CD4-positive, alpha-beta memory T cell (primary cell): Measurements from ENCODE around the gene FOXB1. TPM values are rescaled to one million over a fixed set of nuclear protein-coding genes. Genes with fewer than 3 reads are reported as not detected.

Experiments
- CTCF ChIA-PET: fragments of 350-600 bp; sonication (Branson Sonifier 250); formaldehyde crosslinking; loops from one replicate; lab custom pipeline; 2021; ENCODE audit warnings: inconsistent platforms; ENCODE audit not compliant: partially characterized antibody; lab: Charles Lee
- POLR2A ChIA-PET: fragments of 350-600 bp; sonication (Branson Sonifier 250); formaldehyde crosslinking; loops from one replicate; lab custom pipeline; 2021; ENCODE audit not compliant: partially characterized antibody; lab: Charles Lee
- DNase-seq, 5 donors: peaks; one replicate each; pipeline versions ENCODE4 v3.0.0 to v3.0.0-alpha.2; 2020 to 2022; ENCODE audit warnings: mixed read lengths in 1 of 5
- H3K27ac ChIP-seq: one replicate; pipeline ENCODE4 v1.7.0; 2013; ENCODE audit warnings: low read depth, low read length
- H3K27me3 ChIP-seq: 2 replicates; pipeline ENCODE4 v1.7.0; 2013; ENCODE audit warnings: mild to moderate bottlenecking, low read length, moderate library complexity; ENCODE audit not compliant: insufficient read depth
- H3K36me3 ChIP-seq: 2 replicates; pipeline ENCODE4 v1.7.0; 2013; ENCODE audit warnings: mild to moderate bottlenecking, low read length, moderate library complexity; ENCODE audit not compliant: insufficient read depth
- H3K4me1 ChIP-seq: 2 replicates; pipeline ENCODE4 v1.7.0; 2013; ENCODE audit warnings: mild to moderate bottlenecking, low read length, moderate library complexity; ENCODE audit not compliant: insufficient read depth
- H3K4me3 ChIP-seq, 2 donors: one replicate each; pipeline ENCODE4 v1.7.0; 2013; ENCODE audit warnings: low read length in 2 of 2, mild to moderate bottlenecking in 1 of 2
- H3K9me3 ChIP-seq, 2 donors: one replicate each; pipeline ENCODE4 v1.7.0; 2013; ENCODE audit warnings: low read length in 2 of 2, control low read depth in 1 of 2; ENCODE audit not compliant: control insufficient read depth in 1 of 2
- H3K27ac Mint-ChIP-seq, 7 donors: one replicate each; pipeline ENCODE4 v1.8.0; 2020 to 2021; ENCODE audit warnings: mixed read lengths in 7 of 7, mild to moderate bottlenecking in 6 of 7, inconsistent platforms in 3 of 7, moderate library complexity in 3 of 7
- H3K27me3 Mint-ChIP-seq, 2 donors: one replicate each; pipeline ENCODE4 v1.8.0; 2020 to 2021; ENCODE audit warnings: mixed read lengths in 2 of 2
- H3K36me3 Mint-ChIP-seq, 2 donors: one replicate each; pipeline ENCODE4 v1.8.0; 2020 to 2021; ENCODE audit warnings: mixed read lengths in 2 of 2, inconsistent platforms in 1 of 2, mild to moderate bottlenecking in 1 of 2
- H3K4me1 Mint-ChIP-seq, 4 donors: one replicate each; pipeline ENCODE4 v1.8.0; 2020 to 2021; ENCODE audit warnings: mixed read lengths in 4 of 4, mild to moderate bottlenecking in 1 of 4
- H3K4me3 Mint-ChIP-seq, 8 donors: one replicate each; pipeline ENCODE4 v1.8.0; 2020 to 2021; ENCODE audit warnings: mixed read lengths in 8 of 8, mild to moderate bottlenecking in 7 of 8, moderate library complexity in 6 of 8, inconsistent platforms in 3 of 8
- H3K9me3 Mint-ChIP-seq, 8 donors: one replicate each; pipeline ENCODE4 v1.8.0; 2020 to 2021; ENCODE audit warnings: mixed read lengths in 8 of 8, mild to moderate bottlenecking in 5 of 8, inconsistent platforms in 3 of 8, moderate library complexity in 1 of 8
- intact Hi-C: fragments of 100-400 bp; cut with micrococcal nuclease; formaldehyde crosslinking; loops from one replicate; pipeline ENCODE4 v1.15.1; 2023
- polyA plus RNA-seq, 2 donors: library from polyadenylated mRNA; unstranded; fragments of 300-500 nt; fragmentation: Illumina TruSeq; gene quantifications; one replicate each; pipeline ENCODE4 v1.2.3, GENCODE V29; 2021
- total RNA-seq, 2 experiments: library from RNA; stranded (reverse); gene quantifications; one replicate each; pipeline ENCODE4 v1.2.3, GENCODE V29; 2021

Gene FOXB1
- total and polyA plus RNA-seq, 4 experiments from 2014 or later = 0.14 TPM; not detected in 2

GRCh38 chr15:60017538-60018520, 13.7 kb downstream of the FOXB1 start:
- H3K27me3 ChIP-seq = peaks cover 4% of the 10 kb centered on the region
- no peak overlapping the region for H3K4me3 ChIP-seq
- H3K27ac ChIP-seq = no peak overlapping the region
- no peak for DNase-seq
- H3K9me3 ChIP-seq = no peaks in the 10 kb centered on the region
- CTCF ChIA-PET = no interaction called here
- H3K4me1 Mint-ChIP-seq = peaks cover 10 to 13% (median 12%) of the 10 kb centered on the region in 4 donors
- peaks cover 0 to 15% (median 9%) of the 10 kb centered on the region in 8 donors for H3K9me3 Mint-ChIP-seq
- peaks cover 17 to 23% of the 10 kb centered on the region in 2 donors for H3K27me3 Mint-ChIP-seq
- no peaks in the 10 kb centered on the region for H3K4me1 ChIP-seq
- H3K4me3 Mint-ChIP-seq = peak overlapping the region in 1 of 8 donors; percentile 20
- no peaks in the 10 kb centered on the region for H3K36me3 Mint-ChIP-seq
- POLR2A ChIA-PET = no interaction called here
- intact Hi-C loops = no loop called here
- H3K36me3 ChIP-seq = no peaks in the 10 kb centered on the region
- H3K27ac Mint-ChIP-seq = peak overlapping the region in 1 of 7 donors; percentile 42

- CTCF ChIA-PET = interaction anchor here (0.5 to 1.0 kb wide), 2 partner anchors 14 to 158 kb away, joined by 3 to 4 read pairs; no protein-coding TSS in a partner anchor
- peaks cover 10 to 13% (median 12%) of the 10 kb centered on the region in 4 donors for H3K4me1 Mint-ChIP-seq
Measured at GRCh38 chr15:60020736-60021135, 16.6 kb downstream of the FOXB1 start.

DNA sequence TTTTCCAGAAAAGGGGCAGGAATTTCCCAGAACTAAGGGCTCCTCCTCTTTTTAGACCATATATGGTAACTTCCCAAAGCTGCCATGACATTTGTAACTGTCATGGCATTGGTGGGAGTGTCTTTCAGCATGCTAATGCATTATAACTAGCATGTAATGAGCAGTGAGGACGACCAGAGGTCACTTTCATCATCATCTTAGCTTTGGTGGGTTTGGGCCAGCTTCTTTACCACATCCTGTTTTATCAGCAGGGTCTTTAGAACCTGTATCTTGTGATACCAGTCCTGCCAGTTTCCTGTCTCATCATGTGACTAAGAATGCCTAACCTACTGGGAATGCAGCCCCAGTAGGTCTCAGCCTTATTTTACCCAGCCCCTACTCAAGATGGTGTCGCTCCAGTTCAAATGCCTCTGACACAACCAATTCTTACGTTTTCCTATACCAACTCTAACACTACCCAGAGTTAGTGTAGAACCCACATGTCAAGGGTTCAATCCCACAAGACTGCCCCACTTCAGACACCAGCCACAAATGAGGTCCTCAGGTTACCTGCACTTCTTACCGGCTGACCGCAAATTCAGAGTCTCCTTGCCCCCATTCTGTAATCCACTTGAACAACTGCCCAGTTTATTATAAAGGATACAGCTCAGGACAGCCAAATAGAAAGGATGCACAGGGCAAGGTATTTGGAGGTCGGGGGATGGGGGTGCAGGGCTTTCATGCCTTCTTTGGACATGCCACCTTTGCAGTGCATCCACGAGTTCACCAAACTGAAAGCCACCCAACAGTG, 17.7 kb downstream of the FOXB1 start:
- intact Hi-C loops = no loop called here
- no peak overlapping the region for H3K27ac Mint-ChIP-seq
- peaks cover 0 to 15% (median 9%) of the 10 kb centered on the region in 8 donors for H3K9me3 Mint-ChIP-seq
- Histone ChIP-seq H3K4me3 (no peak overlapping the region), H3K36me3 (no peaks in the 10 kb centered on the region), H3K9me3 (no peaks in the 10 kb centered on the region), H3K4me1 (no peaks in the 10 kb centered on the region), H3K27me3 (no peaks in the 10 kb centered on the region), H3K27ac (no peak overlapping the region)
- POLR2A ChIA-PET = no interaction called here
- peaks cover 10 to 13% (median 12%) of the 10 kb centered on the region in 4 donors for H3K4me1 Mint-ChIP-seq
- peaks cover 5 to 12% of the 10 kb centered on the region in 2 donors for H3K27me3 Mint-ChIP-seq
- no peak for DNase-seq
- CTCF ChIA-PET = no interaction called here
- H3K36me3 Mint-ChIP-seq = no peaks in the 10 kb centered on the region
- no peak overlapping the region for H3K4me3 Mint-ChIP-seq

More at GRCh38 chr15:60020736-60021135, 16.6 kb downstream of the FOXB1 start:
- Mint-ChIP-seq H3K4me3 (no peak overlapping the region), H3K36me3 (no peaks in the 10 kb centered on the region), H3K27me3 (peaks cover 6 to 13% of the 10 kb centered on the region in 2 donors), H3K27ac (peak overlapping the region in 1 of 7 donors; percentile 43), H3K9me3 (peaks cover 0 to 15% (median 9%) of the 10 kb centered on the region in 8 donors)
- POLR2A ChIA-PET = no interaction called here
- Histone ChIP-seq H3K36me3 (no peaks in the 10 kb centered on the region), H3K27ac (no peak overlapping the region), H3K27me3 (no peaks in the 10 kb centered on the region), H3K4me1 (no peaks in the 10 kb centered on the region), H3K9me3 (no peaks in the 10 kb centered on the region), H3K4me3 (no peak overlapping the region)
- DNase-seq = no peak
- intact Hi-C loops = no loop called here

GRCh38 chr15:60022379-60022741, 18.2 kb downstream of the FOXB1 start:
- Histone ChIP-seq H3K4me3 (no peak overlapping the region), H3K9me3 (no peaks in the 10 kb centered on the region), H3K27me3 (no peaks in the 10 kb centered on the region), H3K27ac (no peak overlapping the region), H3K36me3 (no peaks in the 10 kb centered on the region), H3K4me1 (no peaks in the 10 kb centered on the region)
- H3K9me3 Mint-ChIP-seq = peaks cover 0 to 12% (median 6%) of the 10 kb centered on the region in 8 donors
- H3K27me3 Mint-ChIP-seq = peaks cover 5 to 12% of the 10 kb centered on the region in 2 donors
- intact Hi-C loops = no loop called here
- no peaks in the 10 kb centered on the region for H3K36me3 Mint-ChIP-seq
- H3K4me3 Mint-ChIP-seq = no peak overlapping the region
- no peak overlapping the region for H3K27ac Mint-ChIP-seq
- DNase-seq = no peak
- ChIA-PET CTCF (no interaction called here), POLR2A (no interaction called here)
- peaks cover 7 to 10% (median 9%) of the 10 kb centered on the region in 4 donors for H3K4me1 Mint-ChIP-seq

GRCh38 chr15:60026555-60026954, 22.4 kb downstream of the FOXB1 start:
- no peaks in the 10 kb centered on the region for H3K27me3 ChIP-seq
- Mint-ChIP-seq H3K27ac (no peak overlapping the region), H3K4me3 (no peak overlapping the region), H3K9me3 (peaks cover 0 to 3% (median 0%) of the 10 kb centered on the region in 8 donors), H3K27me3 (peaks cover 2 to 7% of the 10 kb centered on the region in 2 donors), H3K36me3 (no peaks in the 10 kb centered on the region), H3K4me1 (peaks cover 0 to 3% (median 2%) of the 10 kb centered on the region in 4 donors)
- no peaks in the 10 kb centered on the region for H3K36me3 ChIP-seq
- intact Hi-C loops = no loop called here
- H3K4me3 ChIP-seq = no peak overlapping the region
- DNase-seq = no peak
- ChIA-PET CTCF (interaction anchor here (0.9 kb wide), 1 partner anchor 18 kb away, joined by 3 read pairs; no protein-coding TSS in a partner anchor), POLR2A (no interaction called here)
- H3K4me1 ChIP-seq = no peaks in the 10 kb centered on the region
- H3K9me3 ChIP-seq = no peaks in the 10 kb centered on the region
- no peak overlapping the region for H3K27ac ChIP-seq

DNA sequence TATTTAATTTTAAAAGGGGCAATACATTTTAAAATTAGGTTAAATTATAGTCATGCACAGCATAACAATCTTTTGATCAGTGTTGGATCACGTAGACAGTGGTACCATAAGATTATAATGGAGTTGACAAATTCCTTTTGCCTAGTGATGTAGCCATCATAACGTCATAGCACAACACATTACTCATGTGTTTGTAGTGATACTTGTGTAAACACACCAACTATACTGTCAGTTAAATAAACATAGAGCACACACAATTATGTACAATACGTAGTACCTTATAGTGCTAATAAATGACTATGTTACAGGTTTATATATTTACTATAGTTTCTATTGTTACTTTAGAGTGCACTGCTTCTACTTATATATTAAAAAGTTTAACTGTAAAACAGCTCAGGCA, 31.2 kb downstream of the FOXB1 start:
- peaks cover 0 to 8% of the 10 kb centered on the region in 2 donors for H3K27me3 Mint-ChIP-seq
- ChIA-PET POLR2A (no interaction called here), CTCF (no interaction called here)
- H3K4me1 ChIP-seq = no peaks in the 10 kb centered on the region
- H3K27me3 ChIP-seq = no peaks in the 10 kb centered on the region
- intact Hi-C loops = no loop called here
- H3K9me3 ChIP-seq = no peaks in the 10 kb centered on the region
- H3K27ac Mint-ChIP-seq = no peak overlapping the region
- no peak overlapping the region for H3K4me3 Mint-ChIP-seq
- H3K27ac ChIP-seq = no peak overlapping the region
- peaks cover 0 to 3% (median 0%) of the 10 kb centered on the region in 8 donors for H3K9me3 Mint-ChIP-seq
- no peaks in the 10 kb centered on the region for H3K4me1 Mint-ChIP-seq
- no peaks in the 10 kb centered on the region for H3K36me3 ChIP-seq
- no peaks in the 10 kb centered on the region for H3K36me3 Mint-ChIP-seq
- no peak overlapping the region for H3K4me3 ChIP-seq
- no peak for DNase-seq

- no peak overlapping the region for H3K27ac Mint-ChIP-seq
- intact Hi-C loops = no loop called here
- H3K27me3 ChIP-seq = no peaks in the 10 kb centered on the region
- CTCF ChIA-PET = no interaction called here
- no peak overlapping the region for H3K4me3 ChIP-seq
- peaks cover 0 to 4% (median under 1%) of the 10 kb centered on the region in 4 donors for H3K4me1 Mint-ChIP-seq
- H3K36me3 ChIP-seq = no peaks in the 10 kb centered on the region
- POLR2A ChIA-PET = no interaction called here
- peaks cover 2% of the 10 kb centered on the region in 2 donors for H3K27me3 Mint-ChIP-seq
- no peak overlapping the region for H3K27ac ChIP-seq
- no peaks in the 10 kb centered on the region for H3K9me3 ChIP-seq
- peaks cover 1% of the 10 kb centered on the region for H3K4me1 ChIP-seq
- no peak for DNase-seq
- no peaks in the 10 kb centered on the region for H3K9me3 Mint-ChIP-seq
- H3K36me3 Mint-ChIP-seq = no peaks in the 10 kb centered on the region
- no peak overlapping the region for H3K4me3 Mint-ChIP-seq
Measured at GRCh38 chr15:60039316-60039715, 35.2 kb downstream of the FOXB1 start.
